ENCODE data around the gene OR5K2. TPM values are rescaled to one million over a fixed set of nuclear protein-coding genes. Genes with fewer than 3 reads are reported as not detected.

The OR5K2 gene
- total RNA-seq, 1 experiment from 2014 or later = not detected

DNA sequence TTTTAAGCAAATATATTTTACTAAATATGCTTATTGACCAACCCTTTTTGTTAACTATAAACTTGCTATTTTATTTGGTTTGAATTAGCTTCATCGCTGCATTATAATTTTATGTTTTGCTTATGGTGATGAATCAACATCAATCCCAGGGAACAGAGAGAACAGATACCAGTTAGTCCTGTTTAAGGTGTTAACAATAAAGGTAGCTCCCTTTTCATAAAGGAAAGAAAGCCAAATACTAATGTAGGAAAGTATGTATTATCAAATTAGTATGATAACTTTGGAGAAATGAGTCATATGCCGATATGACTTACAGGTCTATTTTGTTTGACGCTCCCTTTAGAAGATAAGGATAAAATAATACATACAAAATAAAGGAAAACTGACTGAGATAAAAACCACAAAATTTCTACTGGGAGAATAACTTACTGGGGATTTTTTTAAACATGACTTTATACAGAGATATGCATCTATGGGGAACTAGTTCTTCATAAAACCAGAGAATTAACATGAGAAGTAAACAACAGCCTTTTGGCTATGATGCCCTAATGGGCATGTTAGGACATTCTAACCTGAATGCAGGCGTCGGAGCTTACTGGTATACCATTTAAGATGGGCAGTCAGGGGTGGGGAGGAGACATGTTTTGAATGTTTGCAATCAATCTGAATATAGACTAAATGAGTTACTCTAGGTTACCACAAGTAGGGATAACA is 4.5 kb downstream of the OR5K2 start:
- no TSS peak for BruUV-seq (replicated peaks)
- ChIA-PET CTCF (no interaction called here), POLR2A (no interaction called here)
- in situ Hi-C loops (cut with HindIII; ENCODE audit: low pct_unique_long_range_greater_than_20kb, low sequenced_read_pairs) = no loop called here
- H3K4me1 ChIP-seq (ENCODE audit: control insufficient read depth, insufficient read depth, low read length) = no peaks in the 10 kb centered on the region
- intact Hi-C loops (cut with micrococcal nuclease; ENCODE audit: unreplicated experiment) = no loop called here
- H3K4me3 ChIP-seq (ENCODE audit: low read depth in 2 of 2, low read length in 2 of 2) = no peak overlapping the region
- TF ChIP-seq, protein P1, sequence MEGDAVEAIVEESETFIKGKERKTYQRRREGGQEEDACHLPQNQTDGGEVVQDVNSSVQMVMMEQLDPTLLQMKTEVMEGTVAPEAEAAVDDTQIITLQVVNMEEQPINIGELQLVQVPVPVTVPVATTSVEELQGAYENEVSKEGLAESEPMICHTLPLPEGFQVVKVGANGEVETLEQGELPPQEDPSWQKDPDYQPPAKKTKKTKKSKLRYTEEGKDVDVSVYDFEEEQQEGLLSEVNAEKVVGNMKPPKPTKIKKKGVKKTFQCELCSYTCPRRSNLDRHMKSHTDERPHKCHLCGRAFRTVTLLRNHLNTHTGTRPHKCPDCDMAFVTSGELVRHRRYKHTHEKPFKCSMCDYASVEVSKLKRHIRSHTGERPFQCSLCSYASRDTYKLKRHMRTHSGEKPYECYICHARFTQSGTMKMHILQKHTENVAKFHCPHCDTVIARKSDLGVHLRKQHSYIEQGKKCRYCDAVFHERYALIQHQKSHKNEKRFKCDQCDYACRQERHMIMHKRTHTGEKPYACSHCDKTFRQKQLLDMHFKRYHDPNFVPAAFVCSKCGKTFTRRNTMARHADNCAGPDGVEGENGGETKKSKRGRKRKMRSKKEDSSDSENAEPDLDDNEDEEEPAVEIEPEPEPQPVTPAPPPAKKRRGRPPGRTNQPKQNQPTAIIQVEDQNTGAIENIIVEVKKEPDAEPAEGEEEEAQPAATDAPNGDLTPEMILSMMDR (IDR thresholded peaks at IDR 0.05) = no peak
- TF ChIP-seq, protein P2, sequence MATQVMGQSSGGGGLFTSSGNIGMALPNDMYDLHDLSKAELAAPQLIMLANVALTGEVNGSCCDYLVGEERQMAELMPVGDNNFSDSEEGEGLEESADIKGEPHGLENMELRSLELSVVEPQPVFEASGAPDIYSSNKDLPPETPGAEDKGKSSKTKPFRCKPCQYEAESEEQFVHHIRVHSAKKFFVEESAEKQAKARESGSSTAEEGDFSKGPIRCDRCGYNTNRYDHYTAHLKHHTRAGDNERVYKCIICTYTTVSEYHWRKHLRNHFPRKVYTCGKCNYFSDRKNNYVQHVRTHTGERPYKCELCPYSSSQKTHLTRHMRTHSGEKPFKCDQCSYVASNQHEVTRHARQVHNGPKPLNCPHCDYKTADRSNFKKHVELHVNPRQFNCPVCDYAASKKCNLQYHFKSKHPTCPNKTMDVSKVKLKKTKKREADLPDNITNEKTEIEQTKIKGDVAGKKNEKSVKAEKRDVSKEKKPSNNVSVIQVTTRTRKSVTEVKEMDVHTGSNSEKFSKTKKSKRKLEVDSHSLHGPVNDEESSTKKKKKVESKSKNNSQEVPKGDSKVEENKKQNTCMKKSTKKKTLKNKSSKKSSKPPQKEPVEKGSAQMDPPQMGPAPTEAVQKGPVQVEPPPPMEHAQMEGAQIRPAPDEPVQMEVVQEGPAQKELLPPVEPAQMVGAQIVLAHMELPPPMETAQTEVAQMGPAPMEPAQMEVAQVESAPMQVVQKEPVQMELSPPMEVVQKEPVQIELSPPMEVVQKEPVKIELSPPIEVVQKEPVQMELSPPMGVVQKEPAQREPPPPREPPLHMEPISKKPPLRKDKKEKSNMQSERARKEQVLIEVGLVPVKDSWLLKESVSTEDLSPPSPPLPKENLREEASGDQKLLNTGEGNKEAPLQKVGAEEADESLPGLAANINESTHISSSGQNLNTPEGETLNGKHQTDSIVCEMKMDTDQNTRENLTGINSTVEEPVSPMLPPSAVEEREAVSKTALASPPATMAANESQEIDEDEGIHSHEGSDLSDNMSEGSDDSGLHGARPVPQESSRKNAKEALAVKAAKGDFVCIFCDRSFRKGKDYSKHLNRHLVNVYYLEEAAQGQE (IDR thresholded peaks at IDR 0.05; ENCODE audit: insufficient read depth in 1 of 2, low read depth in 2 of 2, low read length in 1 of 2) = no peak
- no peak for TF ChIP-seq SIN3A (IDR thresholded peaks at IDR 0.05; ENCODE audit: borderline replicate concordance, insufficient read depth, low read depth, low read length)
- no peak for TF ChIP-seq POLR2AphosphoS5 (IDR thresholded peaks at IDR 0.05; ENCODE audit: low read depth, low read length)
- TF ChIP-seq TCF7L2 (IDR thresholded peaks at IDR 0.05; ENCODE audit: low read depth, low read length) = no peak
- no peak overlapping the region for H3K27ac ChIP-seq (ENCODE audit: low read length)
- H3K36me3 ChIP-seq (ENCODE audit: control insufficient read depth, insufficient read depth, low read length) = no peaks in the 10 kb centered on the region
- peaks cover 6% of the 10 kb centered on the region; the same call in 1 of the 2 replicates for H3K27me3 ChIP-seq (ENCODE audit: control insufficient read depth, insufficient read depth, low read length)
- H3K9me3 ChIP-seq (ENCODE audit: control insufficient read depth, insufficient read depth, low read depth, low read length) = no peaks in the 10 kb centered on the region
- no peak for DNase-seq (ENCODE audit: low read depth, low spot score)
- ATAC-seq = no peak

DNA sequence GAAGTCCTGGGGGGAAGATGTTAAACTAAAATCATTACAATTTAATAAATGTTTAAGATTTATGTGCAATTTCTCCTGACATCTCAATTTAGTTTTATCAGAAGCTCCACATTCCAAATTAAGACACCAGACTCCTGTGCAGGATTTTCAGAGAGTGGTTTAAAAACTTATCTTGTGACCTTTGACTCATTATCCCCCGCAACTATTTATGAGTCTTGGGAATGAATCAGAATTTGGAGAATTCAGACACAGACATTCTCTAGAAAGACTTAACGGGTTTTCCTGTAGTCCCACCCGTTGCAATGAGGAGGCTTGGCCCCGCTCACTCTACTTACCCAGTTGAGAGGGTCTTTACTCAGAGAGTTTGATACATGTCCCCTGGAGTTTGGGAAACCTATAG is 7.1 kb downstream of the OR5K2 start:
- no TSS peak for BruUV-seq (replicated peaks)
- Histone ChIP-seq H3K27me3 (ENCODE audit: control insufficient read depth, insufficient read depth, low read length) (peaks cover 6% of the 10 kb centered on the region; the same call in 1 of the 2 replicates), H3K9me3 (ENCODE audit: control insufficient read depth, insufficient read depth, low read depth, low read length) (no peaks in the 10 kb centered on the region), H3K27ac (ENCODE audit: low read length) (no peak overlapping the region), H3K4me1 (ENCODE audit: control insufficient read depth, insufficient read depth, low read length) (no peaks in the 10 kb centered on the region), H3K36me3 (ENCODE audit: control insufficient read depth, insufficient read depth, low read length) (no peaks in the 10 kb centered on the region), H3K4me3 (ENCODE audit: low read depth in 2 of 2, low read length in 2 of 2) (no peak overlapping the region)
- ChIA-PET CTCF (no interaction called here), POLR2A (no interaction called here)
- no peak for TF ChIP-seq SIN3A (IDR thresholded peaks at IDR 0.05; ENCODE audit: borderline replicate concordance, insufficient read depth, low read depth, low read length)
- TF ChIP-seq TCF7L2 (IDR thresholded peaks at IDR 0.05; ENCODE audit: low read depth, low read length) = no peak
- TF ChIP-seq, protein P2 (IDR thresholded peaks at IDR 0.05; ENCODE audit: insufficient read depth in 1 of 2, low read depth in 2 of 2, low read length in 1 of 2) = no peak
- TF ChIP-seq POLR2AphosphoS5 (IDR thresholded peaks at IDR 0.05; ENCODE audit: low read depth, low read length) = no peak
- TF ChIP-seq, protein P1 (IDR thresholded peaks at IDR 0.05) = no peak
- intact Hi-C loops (cut with micrococcal nuclease; ENCODE audit: unreplicated experiment) (no loop called here), in situ Hi-C loops (cut with HindIII; ENCODE audit: low pct_unique_long_range_greater_than_20kb, low sequenced_read_pairs) (no loop called here)
- ATAC-seq (no peak), DNase-seq (ENCODE audit: low read depth, low spot score) (no peak)
